Activated T-helper 9 cell treated with anti-CD3 and anti-CD28 coated beads, Interleukin-2, amount 50 U/mL, for 16 hours (primary cell): Measurements from ENCODE around the gene KIZ.

Experiments used
- DNase-seq: peaks from one replicate; pipeline ENCODE4 v3.0.0-alpha.2; 2020; ENCODE audit warnings: low read depth

Gene KIZ

DNA sequence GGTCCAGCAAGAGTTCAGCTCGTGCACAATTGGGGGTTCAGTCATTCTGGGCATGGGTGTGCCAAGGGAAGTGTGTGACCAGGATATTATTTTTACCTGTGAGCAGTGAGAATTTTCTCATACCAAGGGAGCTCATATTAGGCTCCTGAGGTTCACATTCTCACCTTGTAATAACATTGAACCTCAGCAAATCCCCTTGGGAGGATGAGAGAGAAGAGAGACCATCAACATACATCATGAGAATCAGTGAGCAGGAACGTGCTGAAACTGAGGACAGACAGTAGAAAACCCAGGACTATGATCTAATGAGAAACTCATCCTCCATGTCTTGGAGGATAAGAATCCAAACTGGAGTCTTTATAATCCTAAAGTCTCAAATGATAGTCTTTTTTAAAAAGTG is 143.9 kb downstream of the KIZ start:
- DNase-seq: no peak

DNA sequence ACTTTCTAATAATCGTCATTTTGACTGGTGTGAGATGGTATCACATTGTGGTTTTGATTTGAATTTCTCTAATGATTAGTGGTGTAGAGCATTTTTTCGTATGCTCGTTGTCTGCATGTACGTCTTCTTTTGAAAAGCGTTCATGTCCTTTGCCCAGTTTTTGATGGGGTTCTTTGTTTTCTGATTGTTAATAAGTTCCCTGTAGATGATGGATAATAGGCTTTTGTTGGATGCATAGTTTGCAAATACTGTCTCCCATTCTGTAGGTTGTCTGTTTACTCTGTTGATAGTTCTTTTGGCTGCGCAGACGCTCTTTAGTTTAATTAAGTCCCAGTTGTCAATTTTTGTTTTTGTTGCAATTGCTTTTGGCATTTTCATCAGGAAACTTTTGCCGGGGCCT is 144.9 kb downstream of the KIZ start:
- no peak for DNase-seq

DNA sequence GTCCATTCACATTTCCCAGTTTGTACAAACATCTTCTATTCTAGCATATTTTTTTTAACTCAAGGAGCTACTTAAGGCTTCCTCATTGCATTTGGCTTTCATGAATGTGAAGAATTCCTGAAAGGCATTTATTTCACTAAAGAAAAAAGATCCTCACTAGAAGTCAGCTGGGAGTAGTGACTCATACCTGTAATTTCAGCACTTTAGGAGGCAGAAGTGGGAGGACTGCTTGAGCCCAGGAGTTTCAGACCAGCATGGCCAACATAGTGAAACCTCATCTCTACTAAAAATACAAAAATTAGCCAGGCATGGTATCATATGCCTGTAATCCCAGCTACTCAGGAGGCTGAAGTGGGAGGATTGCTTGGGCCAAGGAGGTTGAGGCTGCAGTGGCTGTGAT is 146.4 kb downstream of the KIZ start:
- DNase-seq: no peak

DNA sequence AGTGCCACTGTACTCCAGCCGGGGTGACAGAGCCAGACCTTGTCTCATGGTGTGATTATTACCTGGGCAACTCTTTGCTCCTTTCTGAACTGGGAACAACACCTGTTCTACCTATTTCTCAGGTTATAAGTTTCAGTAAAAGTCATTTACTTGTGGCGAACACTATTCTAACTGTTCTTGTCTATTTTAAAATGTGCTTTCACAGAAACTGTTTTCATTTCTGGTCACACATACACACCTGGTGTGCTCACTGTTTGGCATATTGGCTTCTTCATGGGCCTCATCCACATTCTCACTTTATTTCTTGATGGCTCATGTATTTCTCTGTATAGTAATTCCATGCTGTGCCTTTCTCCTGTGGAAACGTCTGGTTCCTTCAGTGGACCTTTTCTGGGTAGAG is 146.8 kb downstream of the KIZ start:
- no peak for DNase-seq

DNA sequence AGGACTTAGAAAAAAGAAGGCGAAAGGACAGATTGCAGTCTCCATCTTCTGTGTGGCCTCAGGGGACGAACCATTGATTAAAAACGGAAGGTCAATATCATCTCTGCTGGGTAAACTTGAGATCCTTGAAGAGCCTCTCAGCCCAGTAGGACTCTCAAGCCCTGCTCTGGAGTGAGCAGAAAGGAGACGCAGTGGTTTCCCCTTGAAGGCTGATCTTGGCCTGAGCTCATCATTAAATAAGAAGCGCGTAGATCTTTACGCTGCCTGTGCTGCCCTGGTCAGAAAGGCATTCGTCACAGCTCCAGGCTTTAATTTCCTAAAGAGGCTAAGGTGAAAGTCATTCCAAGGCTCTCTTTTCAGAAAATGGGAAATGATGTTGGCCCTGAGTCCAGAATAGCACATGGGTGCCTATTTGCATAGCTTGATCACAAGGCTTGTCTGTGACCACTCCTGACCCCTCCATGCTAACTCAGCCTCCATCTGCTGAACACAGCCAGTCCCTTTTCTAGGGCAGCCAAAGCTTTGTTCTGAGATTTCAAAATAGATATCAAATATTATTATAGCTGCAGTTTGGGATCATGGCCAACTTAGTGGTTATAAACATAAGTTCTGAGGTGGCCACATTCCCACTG is 148.0 kb downstream of the KIZ start:
- DNase-seq: no peak

DNA sequence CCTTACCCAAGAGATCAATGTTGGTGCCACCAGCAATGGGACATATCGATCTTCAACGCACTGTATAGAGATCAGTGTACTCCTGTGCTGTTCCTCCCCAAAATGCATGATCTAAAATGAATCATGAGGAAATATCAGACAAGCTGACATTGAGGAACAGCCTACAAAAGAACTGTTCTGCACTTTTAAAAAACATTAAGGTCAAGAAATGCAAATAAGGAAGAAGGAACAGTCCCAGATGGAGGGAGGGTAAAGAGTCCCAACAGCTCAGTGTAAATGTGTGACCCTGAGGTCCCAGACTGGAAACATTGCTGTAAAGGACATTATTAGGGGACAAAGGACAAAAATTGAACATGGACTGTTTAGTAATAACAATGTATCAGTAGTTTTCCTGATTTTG is 152.9 kb downstream of the KIZ start:
- DNase-seq: no peak

DNA sequence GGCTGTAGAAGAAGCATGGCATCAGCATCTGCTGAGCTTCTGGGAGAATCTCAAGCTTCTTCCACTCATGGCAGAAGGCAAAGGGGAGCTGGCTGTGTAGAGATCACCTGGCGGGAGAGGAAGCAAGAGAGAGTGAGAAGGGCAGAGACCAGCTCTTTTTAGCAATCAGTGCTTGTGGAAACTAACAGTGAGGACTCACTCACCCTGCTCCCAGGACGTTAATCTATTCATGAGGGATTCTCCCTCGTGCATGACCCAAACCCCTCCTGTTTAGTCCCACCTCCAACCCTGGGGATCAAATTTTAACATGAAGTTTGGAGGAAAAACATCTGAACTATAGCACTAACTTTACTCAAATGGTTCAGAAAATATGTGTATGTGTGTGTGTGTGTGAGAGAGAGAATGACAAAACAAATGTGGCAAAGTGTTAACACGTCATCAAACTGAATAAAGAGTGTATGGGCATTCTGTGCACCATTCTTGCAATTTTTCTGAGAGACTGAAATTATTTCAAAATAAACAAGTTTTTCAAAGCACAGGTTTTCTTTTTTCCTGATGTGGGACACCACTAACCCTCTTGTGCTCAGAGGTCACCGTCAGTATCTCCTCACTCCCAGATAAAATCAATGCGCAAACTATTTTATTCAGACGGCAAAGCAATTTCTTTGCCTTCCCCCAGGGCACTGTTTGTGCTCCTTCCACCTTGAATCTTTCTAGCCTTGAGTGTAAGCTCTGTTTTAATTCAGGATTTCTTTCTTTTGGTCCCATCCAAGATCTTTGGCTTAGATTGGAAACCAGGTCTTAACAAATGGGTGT is 154.0 kb downstream of the KIZ start:
- no peak for DNase-seq

DNA sequence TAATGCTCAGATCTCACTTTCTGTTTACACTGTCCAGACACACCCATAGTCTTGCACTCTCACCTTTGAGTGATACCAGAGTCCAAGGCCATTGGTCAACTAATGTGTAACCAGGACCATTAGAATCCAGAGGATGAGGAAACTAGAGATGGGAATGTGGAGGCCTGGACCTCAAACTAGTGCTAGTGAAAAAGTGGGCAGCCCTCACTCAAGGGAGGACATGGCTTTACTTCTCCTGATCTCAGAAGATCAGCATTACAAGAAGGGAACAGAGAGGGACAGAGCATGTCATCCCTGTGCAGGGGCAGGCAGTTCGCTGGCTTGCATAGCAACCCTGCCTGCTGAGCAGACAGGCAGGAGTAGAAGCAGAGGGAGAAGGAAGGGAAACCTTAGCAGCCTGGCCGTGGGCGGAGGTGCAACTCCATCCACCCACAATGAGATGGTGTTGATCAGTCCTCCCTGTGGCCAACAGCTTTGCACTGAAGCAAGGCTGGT is 154.7 kb downstream of the KIZ start:
- no peak for DNase-seq

DNA sequence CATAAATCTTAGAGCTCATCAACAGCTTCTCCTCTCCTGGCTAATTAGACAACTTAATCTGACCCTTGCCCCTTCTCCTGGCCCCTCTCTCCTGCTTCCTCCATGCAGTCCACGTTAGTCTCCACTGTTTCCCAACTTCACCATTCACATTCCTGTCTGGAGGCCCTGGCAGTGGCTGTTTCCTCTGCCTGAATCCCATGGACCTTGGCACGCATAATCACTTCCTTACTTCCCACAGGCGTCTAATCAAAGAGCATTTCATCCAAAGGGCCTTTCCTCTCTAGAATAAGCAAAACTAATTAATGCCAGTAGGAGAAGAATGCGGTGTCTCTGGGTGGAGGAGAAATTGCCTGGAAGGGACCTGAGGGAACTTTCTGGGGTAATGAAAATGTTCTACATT is 160.9 kb downstream of the KIZ start:
- no peak for DNase-seq

DNA sequence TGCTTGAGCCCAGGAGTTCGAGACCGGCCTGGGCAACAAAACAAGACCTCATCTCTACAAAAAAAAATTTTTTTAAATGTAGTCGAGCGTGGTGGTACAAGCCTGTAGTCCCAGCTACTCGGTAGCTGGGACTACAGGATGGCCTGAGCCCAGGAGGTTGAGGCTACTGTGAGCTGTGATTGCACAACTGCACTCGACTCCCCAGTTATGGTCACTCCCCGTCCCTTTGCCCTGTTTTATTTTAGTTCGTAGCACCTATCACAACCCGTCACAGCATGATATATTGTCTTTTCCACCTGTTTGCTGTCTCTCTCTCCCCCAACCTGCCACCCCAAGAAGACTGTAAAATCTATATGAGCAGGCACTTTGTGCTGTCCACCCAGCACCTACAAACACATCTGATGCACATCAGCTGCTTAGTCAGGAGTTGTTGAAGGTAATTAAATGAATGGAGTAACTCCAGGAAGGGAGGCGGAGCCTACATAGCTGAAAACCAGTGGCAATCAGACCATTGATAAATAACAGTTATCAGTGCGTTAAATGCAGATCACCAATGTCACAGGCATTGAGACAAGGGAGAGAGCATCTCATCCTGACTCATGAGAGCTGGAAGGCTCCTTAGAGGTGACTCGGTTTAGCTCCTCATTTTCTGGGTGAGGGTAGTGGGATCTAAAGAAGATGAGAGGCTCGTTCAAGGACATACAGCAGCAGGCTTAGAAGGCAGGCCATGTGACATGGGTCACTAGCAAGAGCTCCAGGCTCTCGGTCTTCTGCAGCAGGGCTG is 162.9 kb downstream of the KIZ start:
- no peak for DNase-seq

DNA sequence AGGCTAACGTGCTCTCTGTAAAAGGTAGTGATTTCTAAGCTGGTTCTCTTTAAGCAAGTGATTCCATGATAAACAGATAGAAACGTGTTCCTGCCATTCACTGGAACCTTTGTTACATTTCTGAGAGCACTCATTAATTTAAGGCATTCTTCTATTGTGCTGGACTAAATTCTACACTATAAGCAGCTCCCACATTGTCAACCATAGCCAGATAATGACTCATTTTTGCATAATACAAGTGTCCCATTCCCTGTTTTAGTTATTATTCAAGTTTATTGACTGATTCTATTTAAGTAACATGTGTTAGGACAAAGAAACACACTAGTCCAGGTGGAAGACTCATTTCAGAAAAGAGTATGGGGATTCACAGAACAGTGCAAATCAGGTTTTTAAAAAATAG is 163.8 kb downstream of the KIZ start:
- no peak for DNase-seq

DNA sequence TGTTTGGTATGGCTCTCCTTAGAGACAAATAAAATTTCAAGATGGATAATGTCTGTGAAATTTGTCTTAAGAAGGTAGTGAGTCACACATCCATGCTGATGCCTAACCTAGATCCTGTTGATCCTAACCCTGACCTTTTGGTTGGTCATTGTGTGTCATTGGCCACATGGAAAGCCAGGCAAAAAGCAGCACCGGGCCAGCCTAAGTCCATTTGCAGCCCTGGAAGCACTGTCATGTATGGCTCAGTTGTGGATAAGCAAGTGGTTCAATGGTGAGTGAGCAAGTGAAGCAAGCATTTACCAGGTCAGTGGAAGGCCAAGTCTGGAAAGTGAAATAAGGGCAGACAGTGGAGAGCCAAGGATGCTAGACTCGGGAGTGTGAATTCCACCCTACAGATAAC is 165.1 kb downstream of the KIZ start:
- no peak for DNase-seq

DNA sequence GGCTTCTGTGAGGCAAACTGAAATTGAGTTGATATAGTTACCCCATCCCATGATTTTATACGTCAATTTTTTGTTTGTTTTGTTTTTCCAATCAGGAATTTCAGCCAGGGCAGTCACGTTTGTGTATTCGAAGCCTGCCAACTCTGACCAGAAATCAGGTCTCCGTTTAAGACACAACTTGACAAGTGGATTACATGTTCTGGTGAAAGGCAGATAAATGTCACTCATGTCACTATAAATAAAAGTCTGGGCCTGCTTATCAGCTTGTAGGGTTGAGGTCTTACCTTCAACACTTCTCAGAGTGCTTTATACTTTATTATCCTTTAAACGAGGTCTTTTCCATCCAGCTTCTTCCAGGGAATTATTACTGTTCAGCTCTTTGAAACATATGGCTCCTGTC is 168.9 kb downstream of the KIZ start:
- no peak for DNase-seq
